Measurements from ENCODE around the gene LIF. TPM values are rescaled to one million over a fixed set of nuclear protein-coding genes. Genes with fewer than 3 reads are reported as not detected.

LIF gene
- total and polyA plus RNA-seq, 4 donors, result 0.08 to 0.10 (median 0.09) TPM; not detected in 1

- Histone ChIP-seq H3K4me1 (ENCODE audit: control insufficient read depth in 4 of 4, insufficient read depth in 4 of 4, low read length in 3 of 4) (peaks cover 0 to 6% (median 2%) of the 10 kb centered on the region in 4 donors), H3K9me3 (ENCODE audit: control insufficient read depth in 4 of 4, low read length in 3 of 4) (no peaks in the 10 kb centered on the region), H3K27ac (ENCODE audit: low read depth in 1 of 2, low read length in 2 of 2) (no peak overlapping the region), H3K36me3 (ENCODE audit: control insufficient read depth in 4 of 4, insufficient read depth in 3 of 4, low read depth in 1 of 4, low read length in 3 of 4) (no peaks in the 10 kb centered on the region), H3K9ac (ENCODE audit: low read depth in 1 of 2, low read length in 2 of 2) (no peak overlapping the region), H3K27me3 (ENCODE audit: control insufficient read depth in 4 of 4, insufficient read depth in 4 of 4, low read length in 3 of 4) (no peaks in the 10 kb centered on the region), H3K4me3 (ENCODE audit: low read depth in 1 of 3, low read length in 3 of 3) (no peak overlapping the region)
- DNase-seq (ENCODE audit: low spot score), result no peak
- TF ChIP-seq EGR1 (IDR thresholded peaks at IDR 0.05; ENCODE audit: low read depth in 2 of 2), result no peak
- no peak for TF ChIP-seq NR2F2 (IDR thresholded peaks at IDR 0.05)
- no peak for TF ChIP-seq FOXA2 (IDR thresholded peaks at IDR 0.05)
- TF ChIP-seq, protein P1, sequence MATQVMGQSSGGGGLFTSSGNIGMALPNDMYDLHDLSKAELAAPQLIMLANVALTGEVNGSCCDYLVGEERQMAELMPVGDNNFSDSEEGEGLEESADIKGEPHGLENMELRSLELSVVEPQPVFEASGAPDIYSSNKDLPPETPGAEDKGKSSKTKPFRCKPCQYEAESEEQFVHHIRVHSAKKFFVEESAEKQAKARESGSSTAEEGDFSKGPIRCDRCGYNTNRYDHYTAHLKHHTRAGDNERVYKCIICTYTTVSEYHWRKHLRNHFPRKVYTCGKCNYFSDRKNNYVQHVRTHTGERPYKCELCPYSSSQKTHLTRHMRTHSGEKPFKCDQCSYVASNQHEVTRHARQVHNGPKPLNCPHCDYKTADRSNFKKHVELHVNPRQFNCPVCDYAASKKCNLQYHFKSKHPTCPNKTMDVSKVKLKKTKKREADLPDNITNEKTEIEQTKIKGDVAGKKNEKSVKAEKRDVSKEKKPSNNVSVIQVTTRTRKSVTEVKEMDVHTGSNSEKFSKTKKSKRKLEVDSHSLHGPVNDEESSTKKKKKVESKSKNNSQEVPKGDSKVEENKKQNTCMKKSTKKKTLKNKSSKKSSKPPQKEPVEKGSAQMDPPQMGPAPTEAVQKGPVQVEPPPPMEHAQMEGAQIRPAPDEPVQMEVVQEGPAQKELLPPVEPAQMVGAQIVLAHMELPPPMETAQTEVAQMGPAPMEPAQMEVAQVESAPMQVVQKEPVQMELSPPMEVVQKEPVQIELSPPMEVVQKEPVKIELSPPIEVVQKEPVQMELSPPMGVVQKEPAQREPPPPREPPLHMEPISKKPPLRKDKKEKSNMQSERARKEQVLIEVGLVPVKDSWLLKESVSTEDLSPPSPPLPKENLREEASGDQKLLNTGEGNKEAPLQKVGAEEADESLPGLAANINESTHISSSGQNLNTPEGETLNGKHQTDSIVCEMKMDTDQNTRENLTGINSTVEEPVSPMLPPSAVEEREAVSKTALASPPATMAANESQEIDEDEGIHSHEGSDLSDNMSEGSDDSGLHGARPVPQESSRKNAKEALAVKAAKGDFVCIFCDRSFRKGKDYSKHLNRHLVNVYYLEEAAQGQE (IDR thresholded peaks at IDR 0.05), result no peak
- TF ChIP-seq, protein P2, sequence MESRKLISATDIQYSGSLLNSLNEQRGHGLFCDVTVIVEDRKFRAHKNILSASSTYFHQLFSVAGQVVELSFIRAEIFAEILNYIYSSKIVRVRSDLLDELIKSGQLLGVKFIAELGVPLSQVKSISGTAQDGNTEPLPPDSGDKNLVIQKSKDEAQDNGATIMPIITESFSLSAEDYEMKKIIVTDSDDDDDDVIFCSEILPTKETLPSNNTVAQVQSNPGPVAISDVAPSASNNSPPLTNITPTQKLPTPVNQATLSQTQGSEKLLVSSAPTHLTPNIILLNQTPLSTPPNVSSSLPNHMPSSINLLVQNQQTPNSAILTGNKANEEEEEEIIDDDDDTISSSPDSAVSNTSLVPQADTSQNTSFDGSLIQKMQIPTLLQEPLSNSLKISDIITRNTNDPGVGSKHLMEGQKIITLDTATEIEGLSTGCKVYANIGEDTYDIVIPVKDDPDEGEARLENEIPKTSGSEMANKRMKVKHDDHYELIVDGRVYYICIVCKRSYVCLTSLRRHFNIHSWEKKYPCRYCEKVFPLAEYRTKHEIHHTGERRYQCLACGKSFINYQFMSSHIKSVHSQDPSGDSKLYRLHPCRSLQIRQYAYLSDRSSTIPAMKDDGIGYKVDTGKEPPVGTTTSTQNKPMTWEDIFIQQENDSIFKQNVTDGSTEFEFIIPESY (IDR thresholded peaks at IDR 0.05), result no peak
- TF ChIP-seq SP1 (IDR thresholded peaks at IDR 0.05), result no peak
- no peak for TF ChIP-seq TAF1 (conservative IDR thresholded peaks at IDR 0.05)
- TF ChIP-seq, protein P3, sequence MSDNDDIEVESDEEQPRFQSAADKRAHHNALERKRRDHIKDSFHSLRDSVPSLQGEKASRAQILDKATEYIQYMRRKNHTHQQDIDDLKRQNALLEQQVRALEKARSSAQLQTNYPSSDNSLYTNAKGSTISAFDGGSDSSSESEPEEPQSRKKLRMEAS (IDR thresholded peaks at IDR 0.05), result no peak
- no peak for TF ChIP-seq RXRA (IDR thresholded peaks at IDR 0.05)
- TF ChIP-seq RAD21 (IDR thresholded peaks at IDR 0.05), result no peak
- TF ChIP-seq, protein P4, sequence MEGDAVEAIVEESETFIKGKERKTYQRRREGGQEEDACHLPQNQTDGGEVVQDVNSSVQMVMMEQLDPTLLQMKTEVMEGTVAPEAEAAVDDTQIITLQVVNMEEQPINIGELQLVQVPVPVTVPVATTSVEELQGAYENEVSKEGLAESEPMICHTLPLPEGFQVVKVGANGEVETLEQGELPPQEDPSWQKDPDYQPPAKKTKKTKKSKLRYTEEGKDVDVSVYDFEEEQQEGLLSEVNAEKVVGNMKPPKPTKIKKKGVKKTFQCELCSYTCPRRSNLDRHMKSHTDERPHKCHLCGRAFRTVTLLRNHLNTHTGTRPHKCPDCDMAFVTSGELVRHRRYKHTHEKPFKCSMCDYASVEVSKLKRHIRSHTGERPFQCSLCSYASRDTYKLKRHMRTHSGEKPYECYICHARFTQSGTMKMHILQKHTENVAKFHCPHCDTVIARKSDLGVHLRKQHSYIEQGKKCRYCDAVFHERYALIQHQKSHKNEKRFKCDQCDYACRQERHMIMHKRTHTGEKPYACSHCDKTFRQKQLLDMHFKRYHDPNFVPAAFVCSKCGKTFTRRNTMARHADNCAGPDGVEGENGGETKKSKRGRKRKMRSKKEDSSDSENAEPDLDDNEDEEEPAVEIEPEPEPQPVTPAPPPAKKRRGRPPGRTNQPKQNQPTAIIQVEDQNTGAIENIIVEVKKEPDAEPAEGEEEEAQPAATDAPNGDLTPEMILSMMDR (IDR thresholded peaks at IDR 0.05; ENCODE audit: low read depth, low read length, missing input control), result no peak
- no peak for TF ChIP-seq JUND (IDR thresholded peaks at IDR 0.05)
- no peak for TF ChIP-seq ATF3 (IDR thresholded peaks at IDR 0.05)
- TF ChIP-seq HNF4A (conservative IDR thresholded peaks at IDR 0.05), result no peak
- no peak for TF ChIP-seq YY1 (IDR thresholded peaks at IDR 0.05)
- TF ChIP-seq GABPA (IDR thresholded peaks at IDR 0.05 in 1 of 2, conservative IDR thresholded peaks at IDR 0.05 in 1 of 2), result no peak
- TF ChIP-seq FOXA1 (IDR thresholded peaks at IDR 0.05), result no peak
- TF ChIP-seq HNF4G (IDR thresholded peaks at IDR 0.05), result no peak
- WGBS, result 79% methylated on average over 8 of the region's 8 CpGs
Observed at GRCh38 chr22:30275625-30276024, 29.1 kb upstream of the LIF start.

Data from liver (tissue), 9 donors.